ENCODE results near the gene CWC22. TPM values are rescaled to one million over a fixed set of nuclear protein-coding genes. Genes with fewer than 3 reads are reported as not detected.

CWC22 gene
- total and polyA plus RNA-seq, 2 of the 8 experiments (the other 6 are each of a cell fraction or from before 2014, with no cell fraction given), result 3.7 to 34.0 TPM

DNA sequence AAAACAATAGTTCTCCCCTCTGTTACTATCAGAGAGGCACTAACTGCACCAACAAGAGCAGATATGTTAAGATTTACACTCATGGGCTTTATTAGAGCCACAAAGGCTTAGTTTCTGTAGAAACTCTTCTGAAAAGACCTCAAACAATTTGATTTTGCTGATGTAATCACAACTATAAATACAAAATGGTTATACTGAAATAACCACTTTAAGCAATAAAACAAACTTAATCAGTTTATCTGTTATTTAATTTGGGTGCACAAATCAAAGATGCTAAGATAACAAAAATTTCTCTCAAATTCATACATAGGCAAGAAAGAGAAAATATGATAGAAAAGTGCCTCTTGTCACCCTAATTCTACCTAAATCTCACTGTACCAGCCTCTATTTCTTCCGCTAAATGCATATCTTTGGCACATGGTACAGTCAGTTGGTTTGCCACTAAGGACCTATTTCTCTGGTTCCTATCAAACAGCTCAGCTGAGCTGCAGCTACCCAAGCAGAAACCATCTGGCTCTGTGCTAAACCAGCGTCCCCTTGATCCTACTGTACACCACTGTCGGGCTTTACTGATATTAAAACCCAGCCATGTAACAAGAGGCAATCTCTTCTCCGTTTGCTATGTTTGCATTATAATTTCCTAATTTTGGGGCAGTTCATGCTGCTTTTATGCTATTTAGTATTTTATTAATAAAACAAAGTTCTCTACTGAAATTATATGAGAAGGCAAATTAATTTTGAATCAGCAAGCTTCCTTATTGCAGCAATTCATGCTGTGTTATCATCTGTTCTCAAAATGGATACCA lies 60.1 kb downstream of the CWC22 start (continued):
- TF ChIP-seq EP300 (IDR thresholded peaks at IDR 0.05; ENCODE audit: borderline replicate concordance in 1 of 2, low read depth in 2 of 2, low read length in 2 of 2), result no peak
- TF ChIP-seq FOSL1 (IDR thresholded peaks at IDR 0.05; ENCODE audit: insufficient read depth, low read depth, low read length), result no peak

Measured in H1 (cell line).